GDM1 (cell line): Measurements from ENCODE around the gene KIF12.

Experiments
- DNase-seq: peaks from one replicate; lab custom pipeline; 2025; lab: John Stamatoyannopoulos, UW

Gene KIF12

DNA sequence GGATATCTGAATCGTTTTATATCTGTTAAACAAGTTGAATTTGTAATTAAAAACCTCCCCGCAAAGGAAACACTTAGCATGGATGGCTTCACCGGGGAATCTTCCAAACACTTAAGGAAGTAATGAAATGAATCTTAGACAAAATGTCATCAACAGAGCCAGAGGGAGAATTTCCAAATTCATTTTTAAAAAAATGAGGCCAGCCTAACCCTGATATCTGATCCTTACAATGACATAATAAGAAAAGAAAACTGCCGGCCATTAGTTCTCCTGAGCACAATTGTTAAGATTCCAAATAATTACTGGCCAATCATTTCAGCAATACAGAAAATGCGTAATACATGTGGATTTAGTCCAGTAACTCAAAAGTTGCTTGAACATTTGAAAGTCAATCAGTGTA, 6.1 kb upstream of the KIF12 start:
- no peak for DNase-seq

DNA sequence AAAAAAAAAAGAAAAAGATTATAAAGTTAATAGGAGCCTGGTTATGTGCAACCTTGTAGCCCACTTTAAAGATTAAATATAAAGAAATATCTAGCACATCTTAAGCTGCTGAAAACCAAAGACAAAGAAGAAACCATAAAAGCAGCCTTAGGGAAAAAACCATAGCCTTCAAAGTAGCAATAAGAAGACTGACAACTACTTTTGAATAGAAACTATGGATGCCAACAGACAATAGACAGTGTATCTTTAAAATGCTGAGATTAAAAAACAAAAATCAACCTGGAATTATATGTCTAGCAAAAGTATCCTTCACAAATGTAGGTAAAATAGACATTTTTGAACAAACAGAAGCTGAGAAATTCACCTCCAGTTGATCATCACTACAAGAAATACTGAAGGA, 3.4 kb upstream of the KIF12 start:
- no peak for DNase-seq

DNA sequence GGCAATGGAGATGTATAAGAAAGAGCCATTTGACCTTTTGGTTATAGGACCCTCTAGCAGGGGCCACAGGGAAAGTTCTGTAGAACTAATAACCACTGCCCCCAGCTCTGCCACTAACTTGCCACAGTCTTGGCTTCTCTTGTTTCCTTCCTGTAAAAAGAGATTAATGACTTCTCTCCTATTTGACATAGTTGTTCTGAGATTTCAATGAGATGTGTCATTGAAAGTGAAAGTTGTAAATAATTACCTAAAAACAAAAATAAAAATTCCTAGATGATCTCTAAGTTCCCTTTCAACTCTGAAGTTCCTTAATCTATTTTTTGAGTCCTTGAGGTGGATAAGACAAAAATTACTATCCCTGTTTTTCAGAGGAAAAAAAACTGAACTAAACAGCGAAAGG, 1.4 kb upstream of the KIF12 start:
- no peak for DNase-seq

DNA sequence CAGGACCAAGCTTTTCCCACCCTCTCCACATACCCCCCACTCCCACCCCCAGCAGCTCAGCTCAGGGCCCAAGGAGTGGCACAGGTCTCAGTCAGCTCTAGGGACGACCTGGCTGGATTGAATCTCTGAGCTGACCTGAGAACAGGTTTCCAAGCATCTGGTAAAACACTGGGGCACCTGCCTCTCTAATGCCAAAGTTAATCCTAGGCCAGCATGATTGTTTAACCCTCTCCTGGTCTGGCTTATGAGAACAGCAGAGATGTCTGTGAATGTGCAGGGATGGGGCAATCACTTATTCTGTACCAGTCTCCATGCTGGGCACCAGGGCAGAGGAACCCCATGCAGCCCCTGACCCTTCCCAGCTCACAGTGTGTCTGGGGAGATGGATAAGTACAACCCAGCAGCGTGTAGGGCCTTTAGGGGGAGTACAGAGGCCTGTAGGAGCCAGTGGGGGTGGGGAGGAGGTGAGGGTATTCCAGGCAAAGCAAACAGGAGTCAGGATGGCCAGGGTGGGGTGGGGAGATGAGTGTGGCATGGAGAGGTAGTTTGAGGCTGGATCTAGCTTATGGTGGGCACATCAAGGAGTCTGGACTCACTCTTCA, 678 bp upstream of the KIF12 start:
- no peak for DNase-seq

DNA sequence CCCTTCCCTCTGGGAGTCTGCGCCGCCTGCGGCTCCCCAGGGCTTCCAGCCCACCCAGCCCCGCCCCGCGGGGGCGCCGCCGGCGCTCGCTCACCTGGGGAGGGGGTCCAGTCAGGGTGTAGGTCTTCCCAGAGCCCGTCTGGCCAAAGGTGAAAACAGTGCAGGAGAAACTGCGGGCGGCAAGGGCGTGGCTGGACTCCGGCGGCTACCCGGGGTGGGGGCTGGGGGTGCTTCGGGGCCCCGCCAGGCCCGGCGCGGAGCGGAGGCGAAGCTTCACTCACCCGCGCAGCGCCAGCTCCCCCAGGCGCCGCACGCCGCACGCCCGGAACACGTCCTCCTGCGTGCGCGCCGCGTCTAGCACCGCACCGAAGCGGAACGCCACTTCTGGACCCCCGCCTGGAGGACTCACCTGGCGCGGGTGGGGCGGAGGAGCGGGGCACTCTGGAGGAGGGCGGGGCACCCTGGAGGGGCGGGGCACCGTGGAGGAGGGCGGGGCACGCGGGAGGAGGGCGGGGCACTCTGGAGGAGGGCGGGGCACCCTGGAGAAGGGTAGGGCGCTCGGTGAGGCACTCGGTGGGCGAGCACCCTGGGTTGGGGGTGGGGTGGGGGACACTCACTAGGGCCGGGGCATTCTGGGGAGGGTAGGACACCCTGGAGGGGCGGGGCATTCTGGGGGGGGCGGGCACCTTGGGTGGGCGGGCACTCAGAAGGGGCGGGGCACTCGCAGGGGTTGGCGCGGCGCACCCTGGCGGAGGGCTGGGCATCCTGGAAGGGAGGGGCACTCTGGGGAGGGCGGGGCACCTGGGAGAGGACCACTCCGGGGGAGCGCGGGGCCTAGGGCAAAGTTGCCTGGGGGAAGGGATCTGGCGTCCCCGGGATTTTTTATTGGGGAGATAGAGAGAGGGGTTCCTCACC, 814 bp downstream of the KIF12 start:
- no peak for DNase-seq

DNA sequence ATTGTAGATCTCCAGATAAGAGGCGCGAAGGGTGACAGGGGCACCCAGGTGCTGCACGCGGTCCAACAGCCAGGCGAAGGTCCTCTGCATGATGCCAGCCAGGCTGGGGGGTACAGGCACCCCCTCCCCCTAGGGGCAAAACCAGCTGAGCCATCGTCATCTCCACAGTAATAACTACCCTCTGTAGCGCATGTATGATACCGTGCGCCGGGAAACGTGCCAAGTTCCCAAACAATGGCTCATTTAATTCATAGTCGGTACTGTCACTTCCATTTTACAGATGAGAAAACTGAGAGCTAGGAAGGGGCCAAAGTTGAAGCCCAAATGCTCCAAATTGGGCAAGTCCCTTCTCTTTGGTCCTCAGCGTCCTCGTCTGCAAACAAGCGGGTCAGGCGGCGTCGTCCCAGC, 1.5 kb downstream of the KIF12 start:
- no peak for DNase-seq

DNA sequence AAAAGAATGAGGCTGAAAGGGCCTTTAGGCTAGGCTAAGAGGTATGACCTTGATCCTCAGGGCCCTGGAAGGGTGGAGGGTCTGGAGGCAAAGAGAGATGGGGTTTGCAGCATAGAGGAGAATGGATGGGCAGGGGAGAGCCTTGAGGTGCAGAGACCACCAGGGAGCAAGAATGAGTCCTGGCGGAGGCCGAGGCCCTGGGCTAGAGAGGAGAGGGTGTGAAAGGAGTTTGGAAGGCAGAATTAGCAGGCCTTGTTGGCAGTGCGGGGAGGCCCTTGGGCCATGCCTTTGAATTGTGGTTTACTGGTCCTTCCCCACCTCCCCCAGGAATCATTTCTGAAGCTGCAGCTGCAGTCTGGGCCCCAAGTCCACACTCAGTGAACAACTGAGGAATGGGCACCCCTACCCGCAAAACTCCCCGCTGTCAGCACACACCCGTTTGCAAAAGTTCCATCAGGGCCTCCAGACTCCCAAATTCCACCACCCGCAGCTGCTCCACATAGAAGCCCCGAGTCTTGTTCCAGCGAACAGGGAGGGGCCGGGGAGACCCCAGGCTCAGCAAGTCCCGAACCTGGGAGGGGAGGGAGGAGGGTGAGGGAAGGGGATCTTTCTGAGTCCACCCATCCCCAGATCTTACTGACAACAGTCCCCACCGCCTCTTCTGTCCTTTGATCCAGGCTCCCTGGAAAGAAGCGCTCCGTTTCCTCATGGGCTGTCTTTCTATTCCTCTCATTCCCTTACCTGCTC, 2.1 kb downstream of the KIF12 start:
- no peak for DNase-seq

DNA sequence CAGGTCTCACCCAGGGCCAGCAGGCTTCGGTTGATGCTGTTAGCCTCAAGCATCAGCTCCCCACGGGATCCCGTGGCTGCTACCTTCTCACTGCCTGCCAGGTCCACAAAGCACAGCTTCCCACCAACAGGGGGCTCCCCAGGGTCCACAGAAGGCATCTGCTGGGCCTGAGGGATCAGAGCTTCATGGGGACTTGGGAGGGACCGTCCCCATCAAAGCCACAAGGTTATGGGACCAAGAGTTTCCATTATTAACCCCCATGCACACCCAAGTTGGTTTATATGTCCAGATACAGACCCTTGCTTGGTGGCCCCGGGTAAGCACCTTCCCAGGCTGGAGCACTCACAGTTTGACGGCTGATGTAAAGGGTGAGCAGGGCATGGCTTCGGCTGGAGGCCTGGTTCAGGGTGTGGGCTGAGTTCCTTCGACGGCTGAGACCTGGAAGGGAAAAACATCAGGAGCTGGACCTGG, 3.0 kb downstream of the KIF12 start:
- DNase-seq = no peak

DNA sequence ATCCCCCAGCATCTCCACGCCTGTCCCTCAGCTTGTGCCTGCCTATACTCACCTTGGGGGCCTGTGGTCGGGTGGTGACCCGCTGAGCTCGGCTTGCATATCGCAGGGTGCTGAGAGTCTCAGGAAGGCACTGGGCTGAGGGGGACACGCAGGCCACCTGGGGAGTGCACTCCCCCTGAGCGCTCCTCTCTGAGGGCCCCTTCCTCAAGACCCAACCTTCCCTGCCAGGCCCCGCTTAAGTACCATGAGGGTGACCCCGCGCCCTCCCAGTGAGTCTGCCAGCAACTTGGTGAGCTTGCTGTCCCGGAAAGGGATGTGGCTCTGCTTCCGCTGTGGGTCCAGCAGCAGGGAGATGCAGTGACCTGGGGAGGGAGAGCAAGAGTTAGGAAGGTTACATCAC, 4.1 kb downstream of the KIF12 start:
- no peak for DNase-seq

DNA sequence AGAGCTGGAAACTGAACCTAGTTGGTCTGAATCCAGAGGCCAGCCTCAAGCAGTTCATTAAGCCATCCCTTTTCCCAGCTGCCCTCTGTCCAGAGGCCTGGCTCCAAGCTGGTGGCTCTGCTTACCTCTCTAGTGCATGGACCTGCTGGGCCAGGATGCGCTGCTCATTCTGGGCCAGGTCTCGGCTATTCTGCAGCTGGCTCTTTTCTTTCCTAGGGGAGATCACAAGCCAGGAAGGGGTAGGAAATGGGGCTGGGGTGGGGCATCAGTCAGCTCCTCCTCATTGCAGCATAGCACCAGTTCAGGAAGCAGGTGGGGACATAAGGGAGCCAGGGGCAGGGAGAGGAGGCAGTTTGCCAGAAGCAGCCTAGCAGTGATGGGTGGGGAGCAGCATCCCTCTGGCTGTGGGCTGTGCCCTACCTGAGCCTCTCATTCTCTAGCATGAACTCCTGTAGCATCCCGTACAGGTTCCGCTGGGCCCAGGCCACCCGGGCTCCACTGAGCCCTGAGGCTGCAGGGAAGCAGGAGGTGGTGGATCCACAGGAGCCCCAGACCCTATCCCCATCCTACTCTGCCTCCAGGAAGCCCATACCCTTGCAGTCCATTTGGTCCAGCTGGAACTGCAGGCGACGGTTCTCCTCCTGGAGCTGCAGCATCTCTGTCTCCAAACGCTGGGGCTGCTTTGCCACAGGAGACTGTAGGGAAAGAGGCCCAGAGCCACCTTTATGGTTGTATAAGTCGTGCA, 5.2 kb downstream of the KIF12 start:
- DNase-seq = no peak

DNA sequence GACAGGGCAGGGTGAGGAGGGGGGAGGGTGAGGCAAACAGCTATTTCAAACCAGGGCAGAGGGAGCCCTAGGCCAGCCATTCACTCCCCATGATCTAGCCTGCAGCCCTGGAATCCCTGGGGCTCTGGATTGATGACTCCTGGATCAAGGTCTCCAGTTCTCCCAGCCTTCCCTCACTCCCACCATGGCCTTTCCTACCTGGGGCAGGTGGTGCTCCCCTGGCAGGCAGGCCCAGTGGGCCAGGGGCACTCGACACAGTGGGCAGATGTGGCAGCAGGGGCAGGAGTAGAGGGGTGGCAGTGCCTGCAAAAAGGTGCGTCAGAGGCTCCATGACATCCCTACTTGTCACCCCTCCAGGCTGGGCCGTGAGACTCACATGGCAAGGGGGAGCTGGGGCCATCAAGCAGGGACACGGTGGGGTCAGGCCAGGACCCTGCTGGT, 6.0 kb downstream of the KIF12 start:
- no peak for DNase-seq

DNA sequence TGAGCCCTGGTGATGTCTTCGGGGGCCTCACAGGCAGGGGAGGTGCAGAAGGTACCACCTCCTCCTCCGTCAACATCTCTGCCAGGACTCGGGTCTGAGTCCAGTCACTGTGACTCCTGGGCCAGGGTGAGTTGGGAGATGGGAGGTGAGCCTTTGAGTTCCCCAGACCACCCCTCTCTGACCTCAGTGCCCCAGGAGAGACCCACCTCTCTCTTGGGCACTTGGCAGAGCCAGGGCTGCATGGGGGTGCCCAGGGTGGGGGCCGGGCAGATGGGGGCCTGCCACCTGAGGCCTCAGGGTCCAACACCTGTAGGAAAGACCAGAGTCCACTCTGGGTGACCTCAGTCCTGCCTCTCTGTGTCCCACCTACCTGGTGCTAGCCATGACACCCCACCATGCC, 6.8 kb downstream of the KIF12 start:
- no peak for DNase-seq

DNA sequence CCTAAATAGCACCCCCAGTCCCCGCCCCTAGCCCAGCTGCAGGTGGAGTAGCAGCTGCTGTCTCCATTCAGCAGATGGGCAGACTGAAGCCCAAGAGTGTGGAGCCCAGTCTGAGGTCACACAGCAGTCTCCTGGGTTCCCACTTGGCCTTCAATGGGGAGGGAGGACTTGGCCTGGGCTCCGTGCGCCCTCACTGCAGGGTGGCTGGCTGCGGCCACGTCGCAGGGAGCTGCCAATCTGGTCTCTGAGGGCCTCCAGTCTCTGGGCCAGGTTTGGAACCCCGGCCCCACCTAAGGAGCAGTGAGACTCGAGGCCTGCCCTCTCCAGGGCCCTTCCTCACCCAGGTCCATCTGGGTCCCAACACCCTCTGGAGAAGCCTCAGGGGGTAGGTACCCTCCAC, 7.4 kb downstream of the KIF12 start:
- DNase-seq = no peak

DNA sequence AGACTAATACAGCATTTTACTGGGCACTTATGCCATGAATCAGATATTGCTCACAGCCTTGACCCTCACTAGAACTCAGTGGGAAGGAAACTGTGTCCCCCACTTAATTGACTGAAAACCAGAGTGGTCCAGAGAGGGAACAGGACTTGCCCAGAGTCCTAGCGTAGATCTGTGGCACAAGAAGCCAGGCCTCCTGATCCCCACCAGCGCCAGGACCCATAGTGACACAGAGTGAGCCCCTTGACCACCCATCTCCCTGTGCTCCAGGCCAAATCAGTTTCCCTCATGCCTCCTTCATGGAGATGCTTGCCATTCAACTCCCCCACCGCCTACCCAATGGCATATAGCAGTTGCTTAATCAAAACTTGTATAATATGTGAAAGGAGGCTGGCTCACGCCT, 8.3 kb downstream of the KIF12 start:
- no peak for DNase-seq

DNA sequence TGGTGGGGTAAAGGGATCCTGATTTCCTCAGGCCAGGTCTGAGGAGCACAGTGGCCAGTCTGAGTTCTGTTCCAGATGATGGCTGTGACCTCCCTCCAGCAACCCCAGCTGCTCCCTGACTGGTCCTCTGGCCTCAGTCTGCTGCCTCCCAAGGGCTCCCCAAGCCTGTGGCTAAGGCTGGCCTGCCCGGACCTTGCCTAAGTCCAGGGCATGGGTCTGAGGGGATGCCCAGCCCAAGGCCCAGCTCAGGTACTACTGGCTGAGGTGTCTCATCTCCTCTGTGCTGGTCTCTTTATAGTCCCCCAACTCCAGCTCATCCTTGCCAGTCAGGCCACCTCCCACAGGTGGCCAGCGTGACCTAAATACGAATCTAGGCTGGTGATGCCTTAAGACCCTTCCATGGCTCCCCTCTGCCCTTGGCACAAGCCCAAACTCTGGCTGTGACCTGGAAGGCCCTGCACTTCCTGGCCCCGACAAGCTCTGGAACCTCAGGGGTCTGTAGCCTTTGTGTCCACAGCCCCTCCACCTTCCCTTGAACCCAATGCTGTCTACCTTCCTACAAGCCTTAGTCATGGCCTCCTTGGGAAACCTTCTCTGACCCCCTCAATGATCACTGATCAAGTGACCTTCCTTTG, 9.8 kb downstream of the KIF12 start:
- DNase-seq = no peak

DNA sequence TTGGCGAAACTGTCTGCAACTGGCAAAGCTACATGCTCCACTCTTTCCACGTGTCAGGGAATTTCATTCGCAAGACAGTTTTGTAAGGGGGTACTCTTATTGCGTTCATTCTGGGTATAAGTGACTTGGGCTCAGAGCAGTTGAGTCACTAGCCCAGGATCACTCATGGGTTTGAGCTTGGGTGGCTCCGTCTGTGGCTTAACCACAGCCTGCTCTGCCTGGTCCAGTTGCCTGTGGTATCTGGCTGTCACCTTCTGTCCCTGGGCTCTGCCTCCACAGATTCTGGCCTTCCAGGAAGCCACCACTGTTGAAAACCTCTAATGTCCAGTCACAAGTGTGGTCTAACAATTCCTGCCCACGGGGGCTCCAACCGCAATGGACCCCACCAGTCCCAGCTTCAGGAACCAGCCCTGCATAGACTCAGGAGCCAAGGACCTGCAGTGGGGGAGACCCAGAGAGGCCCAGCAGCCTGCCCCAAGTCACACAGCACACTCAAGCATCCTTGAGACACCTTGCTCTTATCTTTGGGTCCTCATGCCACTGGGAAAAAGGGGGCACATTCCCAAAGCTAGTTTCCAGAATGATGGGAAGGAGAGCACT, 10.4 kb downstream of the KIF12 start:
- DNase-seq = no peak

DNA sequence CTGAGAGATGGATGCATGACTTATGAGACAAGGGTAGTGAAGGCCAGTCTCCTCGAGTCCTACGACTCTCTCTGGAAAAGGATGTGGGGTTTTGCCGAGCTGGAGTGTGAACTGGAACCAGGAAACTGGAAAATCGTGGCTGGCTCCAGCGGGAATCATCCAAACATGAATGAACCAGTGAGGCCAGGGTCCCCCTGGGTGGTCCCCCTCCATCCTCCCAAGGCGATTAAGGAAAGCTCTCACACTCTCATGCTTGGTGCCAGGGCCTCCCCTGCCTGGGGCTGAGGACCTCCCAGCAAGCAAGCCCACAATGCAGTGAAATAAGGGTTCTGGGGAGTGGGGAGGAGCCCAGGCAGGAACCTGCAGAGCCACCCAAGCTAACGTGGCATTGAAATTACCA, 11.4 kb downstream of the KIF12 start:
- no peak for DNase-seq

DNA sequence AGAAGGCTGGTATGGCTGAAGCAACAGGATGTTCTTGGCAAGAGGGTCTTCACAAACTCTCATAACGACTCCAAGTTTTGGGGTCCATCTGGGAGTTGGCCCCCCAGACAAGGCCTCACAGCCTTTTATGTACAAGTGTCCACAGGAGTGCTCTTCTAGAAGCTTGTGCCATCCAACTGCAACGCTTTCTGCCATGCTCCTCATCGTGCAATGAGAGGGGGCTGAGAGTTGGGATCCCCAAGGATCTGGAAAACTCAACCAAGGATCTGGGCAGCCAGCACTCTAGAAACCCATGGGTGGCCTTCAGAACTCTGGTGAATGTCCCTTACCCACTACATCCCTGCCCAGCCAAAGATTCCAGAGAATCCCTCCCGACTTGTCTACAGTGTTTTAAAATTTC, 12.5 kb downstream of the KIF12 start:
- DNase-seq = no peak

DNA sequence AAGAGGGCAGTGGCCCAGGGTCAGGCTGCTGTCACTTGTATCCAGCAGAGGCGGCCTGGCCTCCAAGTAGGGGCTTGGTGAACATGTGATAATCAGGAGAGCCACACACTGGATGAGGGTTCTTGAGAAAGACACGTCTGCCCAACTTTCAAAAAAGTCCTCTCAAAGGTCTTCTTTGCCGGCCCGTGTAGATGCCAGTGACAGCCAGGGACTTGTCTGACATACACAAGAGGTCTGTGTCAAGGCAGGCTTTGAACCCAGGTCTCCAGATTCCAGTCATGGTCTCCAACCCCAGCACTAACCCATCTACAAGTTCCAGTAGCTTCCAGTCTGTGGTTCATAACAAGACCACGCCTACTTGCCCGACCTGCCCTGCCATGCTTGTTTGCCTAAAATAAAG, 13.1 kb downstream of the KIF12 start:
- no peak for DNase-seq

DNA sequence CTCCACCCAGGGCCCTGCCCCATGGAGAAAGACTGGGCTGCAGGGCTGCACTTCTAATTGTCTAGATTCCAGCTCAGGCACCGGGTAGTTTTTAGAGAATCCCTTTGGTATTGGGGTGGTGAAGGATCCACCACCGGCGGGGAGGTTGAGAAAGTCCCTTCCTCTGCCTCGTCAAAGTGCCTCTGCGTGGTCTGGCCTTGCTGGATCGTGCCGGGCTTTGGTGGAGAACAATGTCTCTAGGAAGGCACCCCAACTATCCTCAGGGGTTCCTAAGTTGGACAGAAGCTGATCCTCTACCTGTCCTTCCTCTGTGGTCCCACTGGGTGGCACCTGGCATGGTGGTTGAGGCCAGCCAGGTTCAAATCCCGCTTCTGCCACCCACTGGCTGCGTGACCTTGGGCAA, 13.7 kb downstream of the KIF12 start:
- no peak for DNase-seq
